A549 (cell line): ENCODE measurements around the gene FAR2. TPM values are rescaled to one million over a fixed set of nuclear protein-coding genes. Genes with fewer than 3 reads are reported as not detected.
"Not testable (repeated sequence)": the region's sequence is repeated elsewhere in the genome, so short reads cannot be mapped to it uniquely, and the experiment has no call there.

ENCODE experiments used
- ATAC-seq, 2 experiments: fragments of 200-7000 bp in 1 of 2; fragments of >200 bp in 1 of 2; cut with Nextera tagmentation in 1 of 2; cut with Tn5 transposase in 1 of 2; 3 replicates each; pipeline versions ENCODE4 v1.8.0 to v1.9.1; 2018 to 2020; ENCODE audit warnings: mild to moderate bottlenecking in 1 of 2, moderate library complexity in 1 of 2
- CTCF ChIA-PET: fragments of 300-600 bp; sonication (Branson Sonifier 250); formaldehyde crosslinking; extraction: SDS; loops from one replicate; lab custom pipeline; 2021; ENCODE audit warnings: antibody characterized with exemption, inconsistent platforms; lab: Yijun Ruan, JAX
- POLR2A ChIA-PET: fragments of 350-600 bp; formaldehyde crosslinking; extraction: SDS; loops from one replicate; lab custom pipeline; 2021; ENCODE audit warnings: antibody characterized with exemption, inconsistent platforms; lab: Yijun Ruan, JAX
- DNase-seq, 2 experiments: peaks; one replicate each; pipeline versions ENCODE4 v3.0.0 to v3.0.0-alpha.2; 2011 to 2016; ENCODE audit warnings: low read depth in 1 of 2, low spot score in 1 of 2
- FAIRE-seq: peaks from 2 replicates; lab custom pipeline; 2011; peaks lifted over from hg19 to GRCh38; lab: Jason Lieb, UNC
- H3K27ac ChIP-seq, 2 experiments: fragments of >200 bp; sonication (Bioruptor Twin); formaldehyde crosslinking; 3 replicates each; pipeline ENCODE4 v1.5.1; 2016 to 2017
- H3K4me1 ChIP-seq: fragments of >200 bp; sonication (Bioruptor Twin); formaldehyde crosslinking; 3 replicates; pipeline ENCODE4 v1.6.1; 2016
- H3K4me2 ChIP-seq: fragments of >200 bp; sonication (Bioruptor Twin); formaldehyde crosslinking; 3 replicates; pipeline ENCODE4 v1.6.1; 2016
- H3K4me3 ChIP-seq: fragments of >200 bp; sonication (Bioruptor Twin); formaldehyde crosslinking; 3 replicates; pipeline ENCODE4 v1.5.1; 2016
- H3K9me3 ChIP-seq: fragments of >200 bp; sonication (Bioruptor Twin); formaldehyde crosslinking; 3 replicates; pipeline ENCODE4 v1.6.1; 2016
- ATOH8 ChIP-seq: fragments of 250-450 bp; sonication (Bioruptor Pico); IDR thresholded peaks from 2 replicates; pipeline ENCODE4 v1.5.0; 2020; ENCODE audit warnings: low read depth, mild to moderate bottlenecking, moderate library complexity
- BCL3 ChIP-seq: fragments of >200 bp; sonication (Bioruptor Twin); formaldehyde crosslinking; IDR thresholded peaks from 3 replicates; pipeline ENCODE4 v1.6.1; 2016
- CHD4 ChIP-seq: fragments of 200-600 bp; sonication (generic); IDR thresholded peaks from 2 replicates; pipeline ENCODE4 v1.6.1; 2016; ENCODE audit warnings: antibody characterized with exemption, mild to moderate bottlenecking, borderline replicate concordance
- E2F6 ChIP-seq: IDR thresholded peaks from 2 replicates; pipeline ENCODE4 v1.6.1; 2012; ENCODE audit warnings: low read depth, borderline replicate concordance
- EP300 ChIP-seq, 2 experiments: fragments of >200 bp; sonication (Bioruptor Twin); formaldehyde crosslinking; IDR thresholded peaks; 2 replicates in 1 of 2; 3 replicates in 1 of 2; pipeline ENCODE4 v1.6.1; 2016 to 2017
- ESRRA ChIP-seq: fragments of 150-350 bp; IDR thresholded peaks from 2 replicates; pipeline ENCODE4 v1.6.1; 2014; ENCODE audit warnings: mild to moderate bottlenecking, low read length, borderline replicate concordance
- HOXA7 ChIP-seq: fragments of 250-450 bp; sonication (Bioruptor Pico); IDR thresholded peaks from 2 replicates; pipeline ENCODE4 v1.5.0; 2020; ENCODE audit warnings: mild to moderate bottlenecking, moderate library complexity
- HOXB5 ChIP-seq: fragments of 250-450 bp; sonication (Bioruptor Pico); IDR thresholded peaks from 2 replicates; pipeline ENCODE4 v1.5.0; 2020; ENCODE audit warnings: mild to moderate bottlenecking, moderate library complexity
- JUN ChIP-seq, 2 experiments: fragments of >200 bp; sonication (Bioruptor Twin); formaldehyde crosslinking; IDR thresholded peaks; 2 replicates in 1 of 2; 3 replicates in 1 of 2; pipeline ENCODE4 v1.6.1; 2016 to 2017
- KDM5A ChIP-seq: fragments of 200-600 bp; sonication (generic); IDR thresholded peaks from 2 replicates; pipeline ENCODE4 v1.6.1; 2016; ENCODE audit warnings: antibody characterized with exemption, mild to moderate bottlenecking
- MAZ ChIP-seq: fragments of 150-350 bp; IDR thresholded peaks from 2 replicates; pipeline ENCODE4 v1.6.1; 2014; ENCODE audit warnings: antibody characterized with exemption, low read depth, low read length, borderline replicate concordance
- NR3C1 ChIP-seq: fragments of >200 bp; sonication (Bioruptor Twin); formaldehyde crosslinking; IDR thresholded peaks from 3 replicates; pipeline ENCODE4 v1.6.1; 2017
- PHF8 ChIP-seq: fragments of 200-600 bp; sonication (generic); IDR thresholded peaks from 2 replicates; pipeline ENCODE4 v1.6.1; 2016; ENCODE audit warnings: low read depth, mild to moderate bottlenecking, antibody characterized with exemption, moderate library complexity, borderline replicate concordance
- POLR2A ChIP-seq: IDR thresholded peaks from 2 replicates; pipeline ENCODE4 v1.6.1; 2012; ENCODE audit warnings: mild to moderate bottlenecking, low read length
- RARB ChIP-seq: fragments of 250-450 bp; sonication (Bioruptor Pico); IDR thresholded peaks from 2 replicates; pipeline ENCODE4 v1.8.0; 2021; ENCODE audit warnings: mild to moderate bottlenecking, moderate library complexity
- RFX5 ChIP-seq: fragments of 450-650 bp; IDR thresholded peaks from 2 replicates; pipeline ENCODE4 v1.7.1; 2014; ENCODE audit warnings: antibody characterized with exemption, mild to moderate bottlenecking, moderate library complexity
- SMC3 ChIP-seq: fragments of >200 bp; sonication (Bioruptor Twin); formaldehyde crosslinking; IDR thresholded peaks from 3 replicates; pipeline ENCODE4 v1.6.1; 2018; ENCODE audit warnings: inconsistent platforms
- TFCP2L1 ChIP-seq: fragments of 250-450 bp; sonication (Bioruptor Pico); IDR thresholded peaks from 2 replicates; pipeline ENCODE4 v1.5.0; 2021; ENCODE audit warnings: mild to moderate bottlenecking
- TP53 ChIP-seq: fragments of 250-450 bp; sonication (Bioruptor Pico); IDR thresholded peaks from 2 replicates; pipeline ENCODE4 v1.5.0; 2021; ENCODE audit warnings: mild to moderate bottlenecking, moderate library complexity
- USF2 ChIP-seq: fragments of 450-650 bp; IDR thresholded peaks from 2 replicates; pipeline ENCODE4 v1.6.1; 2014; ENCODE audit warnings: antibody characterized with exemption
- ZNF302 ChIP-seq: fragments of 250-450 bp; sonication (Bioruptor Pico); IDR thresholded peaks from 2 replicates; pipeline ENCODE4 v1.9.0; 2021; ENCODE audit warnings: inconsistent platforms, mild to moderate bottlenecking, moderate library complexity
- ZSCAN20 ChIP-seq: fragments of 250-450 bp; sonication (Bioruptor Pico); IDR thresholded peaks from 2 replicates; pipeline ENCODE4 v1.8.0; 2022; ENCODE audit warnings: mild to moderate bottlenecking, moderate library complexity
- WGBS: methylation state at CpG from one replicate; pipeline ENCODE4 v1.1.6; 2017; ENCODE audit errors: missing lambda C conversion rate; 5-methylcytosine and 5-hydroxymethylcytosine counted together
- polyA plus RNA-seq, 4 experiments: library from polyadenylated mRNA; depleted of rRNA in 3 of 4; stranded (reverse); fragments of >200 nt; fragmentation: RNase III in 1 of 4; extraction: RNeasy Plus Mini Kit Qiagen cat#74134 plus additional on column Dnase treatment in 1 of 4; gene quantifications; 2 replicates in 3 of 4; 3 replicates in 1 of 4; pipeline ENCODE4 v1.2.3, GENCODE V29; 2011 to 2017
- TF ChIP-seq, protein P1 (sequence below): IDR thresholded peaks from 2 replicates; pipeline ENCODE4 v1.6.1; 2012
- TF ChIP-seq, protein P2 (sequence below): IDR thresholded peaks from 2 replicates; pipeline ENCODE4 v1.6.1; 2012

FAR2 gene
- polyA plus RNA-seq, 2 of the 4 experiments (the other 2 are of a cell fraction) = 0.06 TPM; not detected in 1

DNA sequence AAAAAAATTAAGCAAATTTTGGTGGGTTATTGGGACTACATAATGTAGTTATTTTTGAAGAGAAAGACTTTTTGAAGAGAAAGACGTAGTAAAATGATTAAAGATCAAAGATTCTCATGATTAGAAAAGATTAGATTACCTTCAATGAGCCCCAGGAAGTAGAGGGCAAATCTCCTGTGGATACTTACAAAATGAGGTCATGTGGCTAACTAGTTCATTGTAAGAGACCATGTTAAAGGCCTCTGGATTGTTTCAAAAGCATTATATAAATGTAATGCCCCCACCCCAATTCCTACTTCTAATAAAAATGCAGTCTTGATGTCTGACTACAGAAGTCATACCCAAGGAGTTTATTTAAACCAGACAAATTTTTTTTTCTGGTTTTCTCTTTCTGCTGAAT, 138.5 kb downstream of the FAR2 start (continued):
- TF ChIP-seq, protein P1, sequence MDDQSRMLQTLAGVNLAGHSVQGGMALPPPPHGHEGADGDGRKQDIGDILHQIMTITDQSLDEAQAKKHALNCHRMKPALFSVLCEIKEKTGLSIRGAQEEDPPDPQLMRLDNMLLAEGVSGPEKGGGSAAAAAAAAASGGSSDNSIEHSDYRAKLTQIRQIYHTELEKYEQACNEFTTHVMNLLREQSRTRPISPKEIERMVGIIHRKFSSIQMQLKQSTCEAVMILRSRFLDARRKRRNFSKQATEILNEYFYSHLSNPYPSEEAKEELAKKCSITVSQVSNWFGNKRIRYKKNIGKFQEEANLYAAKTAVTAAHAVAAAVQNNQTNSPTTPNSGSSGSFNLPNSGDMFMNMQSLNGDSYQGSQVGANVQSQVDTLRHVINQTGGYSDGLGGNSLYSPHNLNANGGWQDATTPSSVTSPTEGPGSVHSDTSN = no peak
- TF ChIP-seq HOXB5 = no peak

- FAIRE-seq (no peak), ATAC-seq (no peak), DNase-seq (no peak)
- no peak for TF ChIP-seq EP300 (IDR thresholded peaks at IDR 0.05)
- TF ChIP-seq TP53 (CRISPR knock-in tag) = no peak
- TF ChIP-seq ZSCAN20 (CRISPR knock-in tag) = no peak
- TF ChIP-seq MAZ = no peak
- TF ChIP-seq KDM5A = no peak
- no peak for TF ChIP-seq RARB (CRISPR knock-in tag)
- TF ChIP-seq TFCP2L1 (CRISPR knock-in tag) = no peak
- TF ChIP-seq RFX5 = no peak
- H3K4me2 ChIP-seq = no peak overlapping the region
- ChIA-PET POLR2A (no interaction called here), CTCF (no interaction called here)
- no peaks in the 10 kb centered on the region for H3K9me3 ChIP-seq
- H3K4me3 ChIP-seq = no peak overlapping the region
- H3K4me1 ChIP-seq = no peaks in the 10 kb centered on the region
- no peak overlapping the region for H3K27ac ChIP-seq
Observed at GRCh38 chr12:29288031-29288430, 139.0 kb downstream of the FAR2 start.

- CTCF ChIA-PET, FAIRE-seq, POLR2A ChIA-PET: not testable (repeated sequence)
Observed at GRCh38 chr12:29290475-29290874, 141.4 kb downstream of the FAR2 start.

DNA sequence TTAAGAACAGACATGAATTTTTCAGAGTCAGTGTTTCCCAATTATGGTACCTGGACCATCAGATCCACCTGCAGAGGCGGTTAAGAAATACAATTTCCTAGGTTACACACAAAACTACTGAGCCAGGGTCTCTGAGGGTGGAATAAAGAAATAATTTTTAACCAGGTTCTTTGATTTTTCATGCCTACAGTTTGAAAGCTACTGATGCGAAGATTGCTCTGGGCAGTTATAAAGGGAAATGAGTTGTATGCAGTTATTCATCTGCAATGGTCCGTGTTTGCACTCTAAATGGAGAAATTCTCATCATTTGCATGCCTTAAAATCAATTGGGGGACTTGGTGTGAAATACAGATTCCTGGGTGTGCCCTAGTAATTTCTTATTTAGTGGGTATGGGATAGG, 142.1 kb downstream of the FAR2 start:
- Histone ChIP-seq H3K4me2 (no peak overlapping the region), H3K27ac (no peak overlapping the region), H3K4me3 (no peak overlapping the region), H3K9me3 (no peaks in the 10 kb centered on the region), H3K4me1 (no peaks in the 10 kb centered on the region)
- no peak for TF ChIP-seq HOXA7 (CRISPR knock-in tag)
- no peak for TF ChIP-seq RARB (CRISPR knock-in tag)
- no peak for TF ChIP-seq E2F6
- TF ChIP-seq NR3C1 = no peak
- TF ChIP-seq JUN (IDR thresholded peaks at IDR 0.05) = no peak
- TF ChIP-seq SMC3 = no peak
- no peak for TF ChIP-seq BCL3
- TF ChIP-seq, protein P1 = no peak
- no peak for TF ChIP-seq ATOH8 (CRISPR knock-in tag)
- no peak for TF ChIP-seq POLR2A
- TF ChIP-seq ESRRA = no peak
- TF ChIP-seq, protein P2, sequence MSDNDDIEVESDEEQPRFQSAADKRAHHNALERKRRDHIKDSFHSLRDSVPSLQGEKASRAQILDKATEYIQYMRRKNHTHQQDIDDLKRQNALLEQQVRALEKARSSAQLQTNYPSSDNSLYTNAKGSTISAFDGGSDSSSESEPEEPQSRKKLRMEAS = no peak
- TF ChIP-seq CHD4 = no peak
- TF ChIP-seq PHF8 = no peak
- no peak for TF ChIP-seq EP300 (IDR thresholded peaks at IDR 0.05)
- no peak for TF ChIP-seq RFX5
- TF ChIP-seq USF2 = no peak
- TF ChIP-seq ZNF302 (CRISPR knock-in tag) = no peak
- 0% methylated on average over 3 of the region's 3 CpGs for WGBS
- no peak for DNase-seq
- POLR2A ChIA-PET = no interaction called here
- no peak for ATAC-seq
- CTCF ChIA-PET = no interaction called here
- FAIRE-seq = no peak

More at GRCh38 chr12:29290475-29290874, 141.4 kb downstream of the FAR2 start:
- H3K4me3 ChIP-seq, H3K4me2 ChIP-seq, H3K4me1 ChIP-seq, DNase-seq, H3K9me3 ChIP-seq, ATAC-seq, H3K27ac ChIP-seq: not testable (repeated sequence)
